GM11168 (cell line): ENCODE measurements around the gene ERGIC3.
"Not testable (repeated sequence)": the region's sequence is repeated elsewhere in the genome, so short reads cannot be mapped to it uniquely, and the experiment has no call there.

ENCODE experiments used
- in situ Hi-C: fragments of 300-500 bp; cut with MboI; formaldehyde crosslinking; loops from one replicate; pipeline ENCODE4 v1.12.0; 2022; ENCODE audit warnings: low sequenced_read_pairs; ENCODE audit not compliant: unreplicated experiment

ERGIC3 gene

DNA sequence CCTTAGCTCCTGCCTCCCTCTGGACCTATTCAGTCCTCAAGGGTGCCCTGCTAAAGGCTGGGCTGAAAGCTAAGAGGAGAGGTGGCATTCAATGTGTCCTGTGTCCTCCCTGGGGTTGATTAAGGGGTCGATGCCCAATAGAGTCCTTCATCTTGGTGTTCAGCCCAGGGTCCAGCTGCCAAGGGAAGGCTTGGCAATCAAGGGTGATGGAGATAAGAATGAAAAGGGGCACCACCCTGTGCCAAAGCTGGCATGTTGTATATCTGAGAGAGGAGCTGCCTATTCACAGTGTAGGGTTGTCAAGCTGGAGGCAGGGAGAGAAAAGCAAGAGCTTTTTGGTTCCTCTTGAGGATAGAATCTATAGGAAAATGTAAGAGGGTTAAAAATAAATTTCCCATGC lies 24.8 kb upstream of the ERGIC3 start:
- in situ Hi-C loops, result no loop called here

DNA sequence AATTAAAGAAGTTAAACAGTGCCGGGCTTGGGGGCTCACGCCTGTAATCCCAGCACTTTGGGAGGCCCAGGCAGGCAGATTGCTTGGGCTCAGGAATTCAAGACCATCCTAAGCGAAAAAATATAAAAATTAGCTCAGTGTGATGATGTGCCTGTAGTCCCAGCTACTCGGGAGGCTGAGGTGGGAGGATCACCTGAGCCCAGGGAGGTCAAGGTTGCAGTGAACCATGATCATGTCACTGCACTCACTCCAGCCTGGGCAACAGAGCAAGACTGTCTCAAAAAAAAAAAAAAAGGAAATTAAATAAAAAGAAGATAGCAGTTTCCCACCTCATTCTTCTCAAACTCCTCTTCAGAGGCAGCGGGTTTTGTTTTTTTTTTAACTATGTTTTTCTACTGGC lies 24.1 kb upstream of the ERGIC3 start:
- in situ Hi-C loops, result not testable (repeated sequence)

DNA sequence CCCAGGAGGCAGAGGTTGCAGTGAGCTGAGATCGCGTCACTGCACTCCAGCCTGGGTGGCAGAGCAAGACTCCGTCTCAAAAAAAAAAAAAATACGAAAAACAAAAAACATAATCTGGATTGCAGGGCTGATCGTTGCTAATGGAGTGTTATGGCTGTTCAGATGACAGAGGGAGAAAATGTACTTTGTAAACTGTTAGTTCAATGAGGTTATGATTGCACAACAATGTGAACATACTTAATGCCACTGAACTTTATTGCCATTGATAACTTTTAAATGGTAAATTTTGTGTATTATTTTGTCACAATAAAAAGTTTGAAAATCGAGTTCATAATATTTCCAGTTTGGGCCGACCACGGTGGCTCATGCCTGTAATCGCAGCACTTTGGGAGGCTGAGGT lies 22.9 kb upstream of the ERGIC3 start:
- in situ Hi-C loops, result no loop called here

- in situ Hi-C loops, result no loop called here
Observed at GRCh38 chr20:35523298-35523888, 18.5 kb upstream of the ERGIC3 start.

- in situ Hi-C loops, result no loop called here
Observed at GRCh38 chr20:35525639-35526038, 16.2 kb upstream of the ERGIC3 start.

GRCh38 chr20:35527122-35527769 lies 14.6 kb upstream of the ERGIC3 start:
- in situ Hi-C loops, result no loop called here

DNA sequence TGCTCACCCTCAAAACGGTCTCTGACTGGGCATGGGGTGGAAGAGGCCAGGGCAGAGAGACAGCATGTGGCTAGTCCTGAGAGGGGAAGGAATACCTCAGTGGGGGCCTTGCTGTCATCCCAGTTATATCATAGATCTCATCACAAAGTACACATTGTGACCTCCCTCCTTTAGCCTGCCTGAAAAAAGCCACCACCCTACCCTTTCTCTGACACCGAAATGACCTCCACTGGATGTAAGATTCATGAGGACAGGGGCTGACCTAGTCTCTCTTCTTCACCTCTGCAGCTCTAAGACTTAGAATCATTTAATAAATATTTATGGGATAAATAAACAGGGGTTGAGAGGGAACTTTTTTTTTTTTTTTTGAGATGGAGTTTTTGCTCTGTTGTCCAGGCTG lies 12.3 kb upstream of the ERGIC3 start, which contains the start of gene C20orf173:
Gene C20orf173 (minus strand): TSS at position 101 of the 400 bp plus-strand sequence. CDS start 279 bp downstream, outside the sequence.
- in situ Hi-C loops, result no loop called here

GRCh38 chr20:35539756-35540212 lies 2.1 kb upstream of the ERGIC3 start:
- in situ Hi-C loops, result no loop called here

DNA sequence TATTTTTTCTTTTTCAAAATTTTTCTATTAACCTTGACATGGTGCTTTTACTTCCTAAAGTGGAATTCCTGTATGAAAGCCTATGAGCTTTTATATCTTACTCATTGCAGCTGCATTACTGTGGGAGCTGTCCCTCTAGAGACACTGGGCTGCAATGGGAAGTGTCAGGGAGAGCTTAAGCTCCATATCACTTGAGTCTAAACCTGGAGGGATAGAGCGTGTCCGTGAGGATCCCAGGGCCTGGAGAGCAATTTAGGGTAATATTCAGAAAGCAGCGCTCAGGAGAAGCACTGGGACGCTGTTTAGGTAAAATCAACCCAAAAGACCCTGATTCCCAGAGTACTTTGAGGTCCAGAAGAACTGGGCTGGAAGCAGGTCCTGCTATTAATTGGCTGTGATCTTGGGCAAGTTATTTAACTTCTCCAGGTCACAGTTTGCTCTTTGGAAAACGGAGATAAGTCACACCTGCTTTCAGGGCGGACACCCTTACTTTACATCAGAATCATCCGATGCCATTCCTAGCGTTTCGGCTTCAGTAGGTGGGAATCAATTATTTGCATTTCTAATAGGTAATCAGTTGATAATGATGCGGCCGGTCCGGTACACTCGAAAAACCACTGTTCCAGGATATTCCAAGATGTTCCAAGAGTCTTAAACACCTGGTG lies 628 bp upstream of the ERGIC3 start:
- in situ Hi-C loops, result no loop called here

GRCh38 chr20:35542990-35543389 lies 1.1 kb downstream of the ERGIC3 start:
- in situ Hi-C loops, result no loop called here

DNA sequence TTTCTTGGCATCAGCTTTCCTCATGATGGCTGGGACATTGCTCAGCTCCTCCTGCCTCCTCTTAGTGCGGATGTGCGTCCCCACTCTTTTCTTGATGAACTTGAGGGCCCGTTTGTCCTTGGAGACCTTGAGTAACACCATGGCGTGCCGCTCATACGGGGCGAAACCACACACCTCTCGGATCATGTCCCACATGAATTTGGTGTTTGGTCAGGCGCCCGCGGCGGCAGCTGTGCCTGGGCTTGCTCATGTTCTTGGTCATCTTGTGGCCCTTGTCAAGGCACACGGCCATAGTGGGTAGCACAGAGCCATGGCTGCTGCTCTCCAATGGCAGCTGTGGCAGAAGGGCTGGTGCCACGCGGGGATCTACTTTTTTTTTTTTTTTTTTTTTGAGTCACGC lies 2.6 kb downstream of the ERGIC3 start:
- in situ Hi-C loops, result no loop called here

DNA sequence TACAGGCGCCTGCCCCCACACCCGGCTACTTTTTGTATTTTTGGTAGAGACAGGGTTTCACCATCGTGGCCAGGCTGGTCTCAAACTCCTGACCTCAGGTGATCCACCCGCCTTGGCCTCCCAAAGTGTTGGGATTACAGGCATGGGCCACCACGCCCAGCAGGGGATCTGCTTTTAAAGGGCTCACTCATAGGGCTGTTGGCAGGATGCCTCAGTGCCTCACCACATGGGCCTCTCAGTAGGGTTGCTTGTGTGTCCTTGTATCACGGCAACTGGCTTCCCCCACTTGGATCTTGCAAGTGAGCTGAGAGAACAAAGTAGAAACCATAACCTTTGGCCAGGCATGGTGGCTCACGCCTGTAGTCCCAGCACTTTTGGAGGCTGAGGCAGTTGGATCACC lies 3.1 kb downstream of the ERGIC3 start:
- in situ Hi-C loops, result not testable (repeated sequence)

- in situ Hi-C loops, result no loop called here
Observed at GRCh38 chr20:35546127-35546526, 4.2 kb downstream of the ERGIC3 start.

DNA sequence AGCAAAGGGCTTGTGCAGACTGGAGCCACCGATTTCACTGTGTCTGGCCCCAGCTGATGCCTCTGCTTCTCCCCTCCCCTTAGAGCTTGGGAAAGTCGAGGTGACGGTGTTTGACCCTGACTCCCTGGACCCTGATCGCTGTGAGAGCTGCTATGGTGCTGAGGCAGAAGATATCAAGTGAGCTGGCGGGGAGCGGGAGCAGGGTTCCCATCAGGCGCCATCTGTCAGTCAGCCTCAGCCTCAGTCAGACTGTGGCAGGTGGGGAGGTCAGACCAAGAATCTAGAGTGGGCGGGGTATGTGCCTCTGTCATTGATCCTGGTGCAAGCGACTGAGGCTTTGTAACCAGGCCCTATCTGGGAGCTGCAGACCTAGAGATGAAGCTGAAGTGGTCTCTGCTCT lies 5.5 kb downstream of the ERGIC3 start:
- in situ Hi-C loops, result no loop called here

- in situ Hi-C loops, result no loop called here
Observed at GRCh38 chr20:35551503-35551902, 9.6 kb downstream of the ERGIC3 start.

DNA sequence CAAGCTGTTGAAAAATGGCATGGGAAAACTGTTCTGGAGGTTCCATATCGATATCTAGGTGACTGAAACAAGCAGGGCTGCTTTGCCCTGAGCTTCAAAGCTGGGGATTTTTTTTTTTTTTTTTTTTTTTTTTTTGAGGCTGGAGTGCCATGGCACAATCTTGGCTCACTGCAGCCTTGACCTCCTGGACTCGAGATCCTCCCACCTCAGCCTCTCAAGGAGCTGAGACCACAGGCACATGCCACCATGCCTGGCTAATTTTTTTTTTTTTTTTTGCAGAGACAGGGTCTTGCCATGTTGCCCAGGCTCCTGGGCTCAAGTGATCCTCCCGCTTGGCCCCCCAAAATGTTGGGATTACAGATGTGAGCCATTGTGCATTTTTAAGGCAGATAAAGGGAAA lies 11.0 kb downstream of the ERGIC3 start:
- in situ Hi-C loops, result no loop called here

GRCh38 chr20:35555461-35555860 lies 13.6 kb downstream of the ERGIC3 start:
- in situ Hi-C loops, result not testable (repeated sequence)

DNA sequence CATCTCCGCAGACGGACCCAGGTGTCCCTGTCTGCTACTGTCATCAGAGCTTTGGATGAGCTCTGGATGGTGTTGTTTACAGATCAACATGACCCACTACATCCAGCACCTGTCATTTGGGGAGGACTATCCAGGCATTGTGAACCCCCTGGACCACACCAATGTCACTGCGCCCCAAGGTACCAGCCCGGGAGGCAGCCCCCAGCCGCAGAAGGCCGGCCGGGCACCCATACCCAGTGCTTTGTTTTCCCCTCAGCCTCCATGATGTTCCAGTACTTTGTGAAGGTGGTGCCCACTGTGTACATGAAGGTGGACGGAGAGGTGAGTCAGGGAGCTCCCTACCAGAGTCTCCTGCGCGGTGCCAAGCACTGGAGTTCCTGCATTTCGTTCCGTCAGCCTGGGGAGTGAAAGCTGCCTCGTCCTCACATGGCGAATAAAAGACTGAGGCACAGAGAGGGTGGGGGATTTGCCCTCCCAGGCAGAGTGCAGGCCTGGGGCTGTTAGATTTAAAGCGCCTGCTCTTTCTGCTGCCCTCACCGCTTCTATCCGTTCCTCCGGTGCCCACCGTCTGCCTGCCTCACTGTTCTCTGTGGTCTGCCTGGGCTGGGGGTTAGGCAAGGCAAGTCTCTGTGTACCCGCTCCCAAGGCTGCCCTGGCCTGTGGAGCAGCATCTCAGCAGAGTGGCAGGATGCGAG lies 14.2 kb downstream of the ERGIC3 start:
- in situ Hi-C loops, result no loop called here

DNA sequence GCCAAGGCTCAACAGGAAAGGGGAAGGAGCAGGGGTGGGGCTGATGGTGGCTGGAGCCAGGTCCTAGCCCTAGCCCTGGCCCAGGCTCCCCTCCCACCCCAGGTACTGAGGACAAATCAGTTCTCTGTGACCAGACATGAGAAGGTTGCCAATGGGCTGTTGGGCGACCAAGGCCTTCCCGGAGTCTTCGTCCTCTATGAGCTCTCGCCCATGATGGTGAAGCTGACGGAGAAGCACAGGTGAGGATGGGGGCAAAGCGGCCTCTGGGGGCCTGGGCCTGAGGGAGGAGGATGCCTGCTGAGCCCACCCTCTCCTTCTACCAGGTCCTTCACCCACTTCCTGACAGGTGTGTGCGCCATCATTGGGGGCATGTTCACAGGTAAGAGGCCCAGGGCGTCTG lies 15.0 kb downstream of the ERGIC3 start:
- in situ Hi-C loops, result no loop called here

- in situ Hi-C loops, result no loop called here
Observed at GRCh38 chr20:35558451-35558850, 16.6 kb downstream of the ERGIC3 start.
